Measurements from ENCODE around the gene LYZL1. TPM values are rescaled to one million over a fixed set of nuclear protein-coding genes. Genes with fewer than 3 reads are reported as not detected.

LYZL1 gene
- total RNA-seq, 1 donor from 2014 or later = not detected

DNA sequence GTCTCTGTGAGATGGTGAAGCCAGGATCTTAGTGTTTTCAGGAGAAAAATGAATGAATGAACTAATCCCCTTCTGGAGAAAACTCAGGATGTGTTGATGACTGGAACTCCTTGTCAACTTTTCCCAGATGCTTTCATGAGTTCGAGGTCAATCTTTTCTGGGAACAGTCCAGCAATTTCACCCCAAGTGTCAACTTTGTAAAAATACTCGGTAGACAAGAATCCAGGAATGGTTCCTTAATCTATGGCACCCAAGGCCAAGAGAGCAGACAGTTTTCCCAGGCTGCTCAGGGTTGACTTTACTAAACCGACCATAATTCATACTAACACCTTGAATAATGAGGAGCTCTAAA lies 31.1 kb upstream of the LYZL1 start:
- Histone ChIP-seq H3K4me1 (ENCODE audit: control insufficient read depth in 3 of 3, insufficient read depth in 3 of 3, low read length in 3 of 3) (peaks cover 12 to 18% (median 12%) of the 10 kb centered on the region in 3 donors), H3K4me3 (ENCODE audit: low read length in 3 of 3) (no peak overlapping the region), H3K9me3 (ENCODE audit: control insufficient read depth in 3 of 3, low read length in 3 of 3) (no peaks in the 10 kb centered on the region), H3K27me3 (ENCODE audit: control insufficient read depth in 3 of 3, insufficient read depth in 3 of 3, low read length in 3 of 3) (peaks cover 0 to 10% (median 0%) of the 10 kb centered on the region in 3 donors), H3K9ac (ENCODE audit: low read depth in 1 of 3, low read length in 3 of 3) (no peak overlapping the region), H3K36me3 (ENCODE audit: control insufficient read depth in 3 of 3, insufficient read depth in 3 of 3, low read length in 3 of 3) (no peaks in the 10 kb centered on the region), H3K27ac (ENCODE audit: low read depth, low read length) (no peak overlapping the region)

DNA sequence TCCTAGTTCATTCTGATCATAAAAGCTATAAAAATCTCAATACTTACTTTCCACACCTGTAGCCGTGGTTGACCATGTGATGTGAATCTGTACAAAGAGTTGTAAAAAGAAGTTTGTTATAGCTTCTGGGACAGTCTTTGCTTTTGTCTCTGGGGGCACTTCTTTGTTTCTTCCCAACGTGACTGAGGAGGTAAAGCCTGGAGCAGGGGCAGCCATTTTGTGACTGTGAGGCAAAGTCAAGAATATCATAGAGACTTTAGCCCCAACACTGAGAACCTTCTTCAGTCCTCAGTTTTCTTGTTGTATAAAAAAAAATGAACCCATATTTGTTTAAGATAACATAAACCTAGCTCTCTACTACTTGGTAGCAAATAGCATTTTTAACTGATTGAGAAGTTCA lies 29.4 kb upstream of the LYZL1 start:
- Histone ChIP-seq H3K9me3 (ENCODE audit: control insufficient read depth in 3 of 3, low read length in 3 of 3) (no peaks in the 10 kb centered on the region), H3K4me1 (ENCODE audit: control insufficient read depth in 3 of 3, insufficient read depth in 3 of 3, low read length in 3 of 3) (peaks cover 11 to 12% (median 12%) of the 10 kb centered on the region in 3 donors), H3K4me3 (ENCODE audit: low read length in 3 of 3) (no peak overlapping the region), H3K27me3 (ENCODE audit: control insufficient read depth in 3 of 3, insufficient read depth in 3 of 3, low read length in 3 of 3) (peaks cover 0 to 4% (median 0%) of the 10 kb centered on the region in 3 donors), H3K36me3 (ENCODE audit: control insufficient read depth in 3 of 3, insufficient read depth in 3 of 3, low read length in 3 of 3) (no peaks in the 10 kb centered on the region), H3K27ac (ENCODE audit: low read depth, low read length) (no peak overlapping the region), H3K9ac (ENCODE audit: low read depth in 1 of 3, low read length in 3 of 3) (no peak overlapping the region)

DNA sequence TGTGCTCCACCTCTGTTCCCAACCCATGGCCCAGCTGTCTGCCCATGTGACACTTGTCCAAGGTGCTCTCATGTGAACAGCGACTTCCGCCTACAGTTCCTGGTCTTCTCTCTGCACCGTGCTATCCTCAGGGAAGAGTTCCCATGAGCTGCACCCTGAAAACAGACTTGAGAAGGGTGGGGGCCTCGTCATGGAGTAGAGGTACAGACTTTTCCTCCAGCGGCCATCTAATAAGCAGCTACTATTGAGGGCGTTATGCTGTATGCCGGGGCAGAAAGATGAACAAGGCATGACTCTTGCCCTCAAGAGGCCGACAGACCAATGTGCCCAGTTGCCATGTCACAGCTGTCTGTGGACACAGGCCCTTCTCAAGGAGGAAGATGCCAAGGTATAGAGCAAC lies 25.4 kb upstream of the LYZL1 start:
- H3K4me3 ChIP-seq (ENCODE audit: low read length in 3 of 3) = no peak overlapping the region
- no peak overlapping the region for H3K27ac ChIP-seq (ENCODE audit: low read depth, low read length)
- H3K4me1 ChIP-seq (ENCODE audit: control insufficient read depth in 3 of 3, insufficient read depth in 3 of 3, low read length in 3 of 3) = no peaks in the 10 kb centered on the region
- H3K9me3 ChIP-seq (ENCODE audit: control insufficient read depth in 3 of 3, low read length in 3 of 3) = no peaks in the 10 kb centered on the region
- H3K9ac ChIP-seq (ENCODE audit: low read depth in 1 of 3, low read length in 3 of 3) = no peak overlapping the region
- H3K36me3 ChIP-seq (ENCODE audit: control insufficient read depth in 3 of 3, insufficient read depth in 3 of 3, low read length in 3 of 3) = no peaks in the 10 kb centered on the region
- H3K27me3 ChIP-seq (ENCODE audit: control insufficient read depth in 3 of 3, insufficient read depth in 3 of 3, low read length in 3 of 3) = peaks cover 0 to 4% (median 0%) of the 10 kb centered on the region in 3 donors

DNA sequence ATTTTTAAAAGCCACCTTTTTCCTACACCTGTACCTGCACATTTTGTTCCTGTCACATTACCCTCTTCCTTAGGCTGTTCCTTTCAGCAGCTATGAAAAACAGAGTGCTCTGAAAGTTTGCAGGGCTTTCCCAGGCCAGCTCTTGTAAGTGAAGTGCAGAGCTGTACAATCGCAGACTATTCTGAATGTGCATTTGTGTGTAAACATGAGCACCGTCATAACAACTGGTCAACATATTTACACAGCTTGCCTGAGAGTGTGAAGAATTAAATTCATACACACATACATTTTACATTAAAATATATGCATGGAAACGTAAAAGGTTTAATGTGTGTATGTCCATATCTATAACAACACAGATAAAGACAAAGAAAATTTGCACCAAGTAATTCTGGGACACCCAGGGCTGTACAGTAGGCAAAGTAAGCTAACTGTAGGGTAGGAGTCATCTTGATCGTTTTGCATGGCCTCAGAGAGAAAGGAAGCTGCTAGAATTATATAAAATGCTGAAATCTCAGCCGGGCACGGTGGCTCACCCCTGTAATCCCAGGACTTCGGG lies 23.6 kb upstream of the LYZL1 start:
- no peaks in the 10 kb centered on the region for H3K9me3 ChIP-seq (ENCODE audit: control insufficient read depth in 3 of 3, low read length in 3 of 3)
- H3K4me3 ChIP-seq (ENCODE audit: low read length in 3 of 3) = no peak overlapping the region
- H3K27me3 ChIP-seq (ENCODE audit: control insufficient read depth in 3 of 3, insufficient read depth in 3 of 3, low read length in 3 of 3) = peaks cover 0 to 4% (median 0%) of the 10 kb centered on the region in 3 donors
- H3K36me3 ChIP-seq (ENCODE audit: control insufficient read depth in 3 of 3, insufficient read depth in 3 of 3, low read length in 3 of 3) = no peaks in the 10 kb centered on the region
- no peaks in the 10 kb centered on the region for H3K4me1 ChIP-seq (ENCODE audit: control insufficient read depth in 3 of 3, insufficient read depth in 3 of 3, low read length in 3 of 3)
- no peak overlapping the region for H3K27ac ChIP-seq (ENCODE audit: low read depth, low read length)
- no peak overlapping the region for H3K9ac ChIP-seq (ENCODE audit: low read depth in 1 of 3, low read length in 3 of 3)

DNA sequence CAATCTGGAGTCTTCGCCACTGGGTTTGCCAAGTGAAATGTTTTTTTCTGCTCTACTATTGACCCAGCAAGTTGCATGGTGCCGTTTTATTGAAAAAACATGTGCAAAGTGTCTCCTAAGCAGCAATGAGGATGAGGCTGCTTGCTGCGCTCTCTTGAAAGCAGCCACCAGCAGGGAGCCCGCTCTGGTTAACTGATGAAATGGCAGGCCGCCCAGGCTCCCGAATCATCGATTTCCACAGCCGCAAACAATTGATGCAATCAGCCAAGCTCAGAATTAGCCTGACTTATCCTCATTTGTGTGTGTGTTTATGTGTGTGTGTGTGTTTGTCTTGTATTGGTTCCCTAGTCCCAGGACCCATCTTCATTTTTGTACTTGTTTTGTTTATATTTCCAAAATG lies 22.2 kb upstream of the LYZL1 start:
- no peaks in the 10 kb centered on the region for H3K4me1 ChIP-seq (ENCODE audit: control insufficient read depth in 3 of 3, insufficient read depth in 3 of 3, low read length in 3 of 3)
- H3K27me3 ChIP-seq (ENCODE audit: control insufficient read depth in 3 of 3, insufficient read depth in 3 of 3, low read length in 3 of 3) = peaks cover 0 to 4% (median 0%) of the 10 kb centered on the region in 3 donors
- H3K36me3 ChIP-seq (ENCODE audit: control insufficient read depth in 3 of 3, insufficient read depth in 3 of 3, low read length in 3 of 3) = no peaks in the 10 kb centered on the region
- no peak overlapping the region for H3K27ac ChIP-seq (ENCODE audit: low read depth, low read length)
- H3K9me3 ChIP-seq (ENCODE audit: control insufficient read depth in 3 of 3, low read length in 3 of 3) = no peaks in the 10 kb centered on the region
- no peak overlapping the region for H3K4me3 ChIP-seq (ENCODE audit: low read length in 3 of 3)
- no peak overlapping the region for H3K9ac ChIP-seq (ENCODE audit: low read depth in 1 of 3, low read length in 3 of 3)

DNA sequence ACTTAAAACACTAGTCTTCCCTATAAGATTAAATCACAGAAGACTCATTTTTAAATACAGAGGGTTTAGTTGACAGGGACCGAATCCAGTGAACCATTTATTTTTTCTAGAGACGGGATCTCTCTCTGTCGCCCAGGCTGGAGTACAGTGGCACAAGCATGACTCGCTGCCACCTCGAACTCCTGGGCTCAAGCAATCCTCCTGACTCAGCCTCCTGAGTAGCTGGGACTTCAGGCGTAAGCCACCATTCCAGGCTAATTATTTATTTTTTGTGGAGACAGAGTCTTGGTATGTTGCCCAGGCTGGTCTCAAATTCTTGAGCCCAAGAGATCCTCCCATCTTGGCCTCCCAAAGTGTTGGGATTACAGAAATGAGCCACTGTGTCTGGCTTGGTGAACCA lies 20.9 kb upstream of the LYZL1 start:
- H3K27ac ChIP-seq (ENCODE audit: low read depth, low read length) = no peak overlapping the region
- H3K9ac ChIP-seq (ENCODE audit: low read depth in 1 of 3, low read length in 3 of 3) = no peak overlapping the region
- no peaks in the 10 kb centered on the region for H3K9me3 ChIP-seq (ENCODE audit: control insufficient read depth in 3 of 3, low read length in 3 of 3)
- H3K36me3 ChIP-seq (ENCODE audit: control insufficient read depth in 3 of 3, insufficient read depth in 3 of 3, low read length in 3 of 3) = no peaks in the 10 kb centered on the region
- no peaks in the 10 kb centered on the region for H3K4me1 ChIP-seq (ENCODE audit: control insufficient read depth in 3 of 3, insufficient read depth in 3 of 3, low read length in 3 of 3)
- H3K27me3 ChIP-seq (ENCODE audit: control insufficient read depth in 3 of 3, insufficient read depth in 3 of 3, low read length in 3 of 3) = no peaks in the 10 kb centered on the region
- H3K4me3 ChIP-seq (ENCODE audit: low read length in 3 of 3) = no peak overlapping the region

DNA sequence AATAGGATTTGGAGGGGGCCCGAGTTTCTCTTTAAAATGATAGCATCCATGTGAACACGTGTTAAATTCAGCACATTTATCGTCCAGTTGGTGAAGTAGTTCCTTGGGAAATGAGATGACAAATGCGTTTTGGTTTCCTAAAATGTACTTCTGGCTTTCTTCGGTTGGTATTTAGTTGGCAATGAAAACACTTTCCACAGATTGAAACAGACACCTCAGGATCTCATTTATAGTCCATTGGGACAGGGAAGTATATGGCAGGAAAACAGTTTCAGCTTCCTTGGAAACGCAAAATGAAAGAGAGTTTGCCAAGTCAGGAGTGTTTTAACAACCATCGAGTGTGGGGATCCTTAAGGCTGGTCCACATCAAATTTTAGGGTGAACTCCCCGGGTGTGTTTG lies 19.4 kb upstream of the LYZL1 start:
- Histone ChIP-seq H3K27ac (ENCODE audit: low read depth, low read length) (no peak overlapping the region), H3K4me3 (ENCODE audit: low read length in 3 of 3) (no peak overlapping the region), H3K4me1 (ENCODE audit: control insufficient read depth in 3 of 3, insufficient read depth in 3 of 3, low read length in 3 of 3) (no peaks in the 10 kb centered on the region), H3K36me3 (ENCODE audit: control insufficient read depth in 3 of 3, insufficient read depth in 3 of 3, low read length in 3 of 3) (no peaks in the 10 kb centered on the region), H3K9me3 (ENCODE audit: control insufficient read depth in 3 of 3, low read length in 3 of 3) (no peaks in the 10 kb centered on the region), H3K27me3 (ENCODE audit: control insufficient read depth in 3 of 3, insufficient read depth in 3 of 3, low read length in 3 of 3) (no peaks in the 10 kb centered on the region), H3K9ac (ENCODE audit: low read depth in 1 of 3, low read length in 3 of 3) (no peak overlapping the region)

DNA sequence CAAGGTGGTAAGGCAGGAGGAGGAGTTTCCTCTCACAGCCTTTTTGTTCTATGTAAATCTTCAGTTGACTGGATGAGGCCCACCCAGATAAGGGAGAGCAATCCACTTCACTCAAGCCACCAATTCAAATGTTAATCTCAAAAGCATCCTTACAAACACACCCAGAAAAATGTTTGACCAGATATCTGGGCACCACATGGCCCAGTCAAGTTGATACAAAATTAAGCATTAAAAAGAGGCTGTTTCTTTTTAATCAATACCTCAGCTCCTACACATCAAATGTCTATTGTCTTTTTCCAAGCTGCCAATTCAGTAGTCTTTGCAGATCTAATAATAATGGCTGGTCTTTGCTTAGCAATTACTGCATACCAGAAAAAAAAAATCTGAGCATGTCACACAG lies 18.0 kb upstream of the LYZL1 start:
- Histone ChIP-seq H3K4me1 (ENCODE audit: control insufficient read depth in 3 of 3, insufficient read depth in 3 of 3, low read length in 3 of 3) (no peaks in the 10 kb centered on the region), H3K9ac (ENCODE audit: low read depth in 1 of 3, low read length in 3 of 3) (no peak overlapping the region), H3K36me3 (ENCODE audit: control insufficient read depth in 3 of 3, insufficient read depth in 3 of 3, low read length in 3 of 3) (no peaks in the 10 kb centered on the region), H3K27ac (ENCODE audit: low read depth, low read length) (no peak overlapping the region), H3K9me3 (ENCODE audit: control insufficient read depth in 3 of 3, low read length in 3 of 3) (no peaks in the 10 kb centered on the region), H3K4me3 (ENCODE audit: low read length in 3 of 3) (no peak overlapping the region), H3K27me3 (ENCODE audit: control insufficient read depth in 3 of 3, insufficient read depth in 3 of 3, low read length in 3 of 3) (no peaks in the 10 kb centered on the region)

DNA sequence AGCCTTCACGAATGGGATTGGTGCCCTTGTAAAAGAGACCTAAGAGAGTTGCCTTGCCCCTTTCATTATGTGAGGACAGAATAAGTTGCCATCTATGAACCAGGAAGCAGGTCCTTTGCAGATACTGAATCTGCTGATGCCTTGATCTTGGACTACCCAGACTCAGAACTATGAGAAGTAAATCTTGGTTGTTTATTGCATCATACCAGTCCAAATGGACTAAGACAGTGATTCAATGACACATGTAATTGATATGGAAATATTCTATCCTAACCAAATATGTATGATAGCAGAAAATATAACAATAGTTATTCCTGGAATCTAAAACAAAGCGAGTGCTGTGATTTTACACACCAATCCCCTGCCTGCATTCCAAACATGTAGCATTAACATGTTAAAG lies 17.0 kb upstream of the LYZL1 start:
- H3K27ac ChIP-seq (ENCODE audit: low read depth, low read length) = no peak overlapping the region
- no peaks in the 10 kb centered on the region for H3K27me3 ChIP-seq (ENCODE audit: control insufficient read depth in 3 of 3, insufficient read depth in 3 of 3, low read length in 3 of 3)
- H3K9ac ChIP-seq (ENCODE audit: low read depth in 1 of 3, low read length in 3 of 3) = no peak overlapping the region
- no peaks in the 10 kb centered on the region for H3K36me3 ChIP-seq (ENCODE audit: control insufficient read depth in 3 of 3, insufficient read depth in 3 of 3, low read length in 3 of 3)
- no peak overlapping the region for H3K4me3 ChIP-seq (ENCODE audit: low read length in 3 of 3)
- H3K4me1 ChIP-seq (ENCODE audit: control insufficient read depth in 3 of 3, insufficient read depth in 3 of 3, low read length in 3 of 3) = no peaks in the 10 kb centered on the region
- H3K9me3 ChIP-seq (ENCODE audit: control insufficient read depth in 3 of 3, low read length in 3 of 3) = no peaks in the 10 kb centered on the region

DNA sequence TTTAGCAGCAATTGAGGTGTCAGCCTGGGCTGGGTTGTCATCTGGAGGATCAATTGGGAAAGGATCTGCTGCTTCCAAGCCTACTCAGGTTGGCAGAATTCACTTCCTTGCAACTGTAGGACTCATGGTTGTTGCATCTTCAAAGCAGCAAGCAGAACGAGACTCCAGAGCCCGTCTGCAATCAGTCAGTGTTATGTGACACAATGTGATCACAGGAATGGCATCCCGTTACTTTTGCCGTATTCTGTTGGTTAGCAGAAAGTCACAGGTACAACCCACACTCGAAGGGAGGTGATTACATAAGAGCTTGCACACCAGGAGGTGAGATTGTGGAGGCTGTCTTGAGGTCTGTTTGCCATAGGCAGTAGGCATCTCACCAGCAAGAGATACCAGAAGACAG lies 15.4 kb upstream of the LYZL1 start:
- no peak overlapping the region for H3K4me3 ChIP-seq (ENCODE audit: low read length in 3 of 3)
- no peaks in the 10 kb centered on the region for H3K27me3 ChIP-seq (ENCODE audit: control insufficient read depth in 3 of 3, insufficient read depth in 3 of 3, low read length in 3 of 3)
- no peaks in the 10 kb centered on the region for H3K4me1 ChIP-seq (ENCODE audit: control insufficient read depth in 3 of 3, insufficient read depth in 3 of 3, low read length in 3 of 3)
- H3K36me3 ChIP-seq (ENCODE audit: control insufficient read depth in 3 of 3, insufficient read depth in 3 of 3, low read length in 3 of 3) = no peaks in the 10 kb centered on the region
- no peak overlapping the region for H3K27ac ChIP-seq (ENCODE audit: low read depth, low read length)
- H3K9me3 ChIP-seq (ENCODE audit: control insufficient read depth in 3 of 3, low read length in 3 of 3) = no peaks in the 10 kb centered on the region
- no peak overlapping the region for H3K9ac ChIP-seq (ENCODE audit: low read depth in 1 of 3, low read length in 3 of 3)

Measured in skeletal muscle tissue (tissue), 4 donors.